ENCODE data around the gene GRIK3.

- no peak for TF ChIP-seq YY1 (IDR thresholded peaks at IDR 0.05; ENCODE audit: low read depth)
- TF ChIP-seq TAF1 (IDR thresholded peaks at IDR 0.05; ENCODE audit: low read depth), result no peak
- TF ChIP-seq REST (IDR thresholded peaks at IDR 0.05; ENCODE audit: low read depth), result no peak
- TF ChIP-seq MAX (IDR thresholded peaks at IDR 0.05), result no peak
- no peak for TF ChIP-seq CEBPB (IDR thresholded peaks at IDR 0.05)
- TF ChIP-seq EP300 (IDR thresholded peaks at IDR 0.05; ENCODE audit: borderline replicate concordance), result no peak
- no peak for TF ChIP-seq USF1 (IDR thresholded peaks at IDR 0.05)
- TF ChIP-seq TEAD4 (IDR thresholded peaks at IDR 0.05), result no peak
- no peak for TF ChIP-seq FOXM1 (IDR thresholded peaks at IDR 0.05; ENCODE audit: borderline replicate concordance, low read depth)
- no peak for TF ChIP-seq CREB1 (IDR thresholded peaks at IDR 0.05; ENCODE audit: low read depth)
- TF ChIP-seq ZBTB7A (IDR thresholded peaks at IDR 0.05; ENCODE audit: low read depth), result no peak
These were observed 47.9 kb downstream of the GRIK3 start for GRCh38 chr1:36986241-36986985.
